GM21423 (cell line): ENCODE measurements around the gene ELMOD3.

ENCODE experiments used
- ATAC-seq: cut with Tn5 transposase; IDR thresholded peaks from one replicate; pipeline ENCODE4 v1.9.1; 2021; ENCODE audit warnings: mild to moderate bottlenecking, moderate library complexity; ENCODE audit not compliant: unreplicated experiment

Gene ELMOD3

GRCh38 chr2:85422072-85422457 lies 67.5 kb downstream of the ELMOD3 start:
- ATAC-seq: no peak

- no peak for ATAC-seq
Observed at GRCh38 chr2:85423525-85423924, 69.0 kb downstream of the ELMOD3 start.

GRCh38 chr2:85425588-85425987 lies 71.0 kb downstream of the ELMOD3 start:
- ATAC-seq: no peak

- ATAC-seq: no peak
Observed at GRCh38 chr2:85427300-85427835, 72.8 kb downstream of the ELMOD3 start.

DNA sequence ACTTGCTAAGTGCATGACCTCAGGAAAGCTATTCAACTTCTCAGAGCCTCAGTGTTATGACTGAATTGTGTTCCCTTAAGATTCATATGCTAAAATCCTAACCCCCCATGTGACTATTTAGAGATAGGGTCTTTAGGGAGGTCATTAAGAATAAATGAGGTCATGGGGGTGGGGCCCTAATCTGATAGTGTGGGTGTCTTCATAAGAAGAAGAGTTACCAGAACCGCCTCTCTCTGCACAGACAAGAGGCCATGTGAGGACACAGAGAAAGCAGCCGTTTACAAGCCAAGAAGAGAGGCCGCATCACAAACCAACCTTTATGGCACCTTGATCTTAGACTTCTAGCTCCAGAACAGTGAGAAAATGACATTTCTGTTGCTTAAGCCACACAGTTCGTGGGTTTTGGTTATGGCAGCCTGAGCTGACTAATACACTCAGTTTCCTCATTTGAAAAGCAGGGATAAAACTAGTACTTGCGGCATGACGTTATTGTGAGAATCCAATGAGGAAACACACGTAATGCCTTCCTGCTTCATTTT lies 73.8 kb downstream of the ELMOD3 start:
- ATAC-seq: no peak

DNA sequence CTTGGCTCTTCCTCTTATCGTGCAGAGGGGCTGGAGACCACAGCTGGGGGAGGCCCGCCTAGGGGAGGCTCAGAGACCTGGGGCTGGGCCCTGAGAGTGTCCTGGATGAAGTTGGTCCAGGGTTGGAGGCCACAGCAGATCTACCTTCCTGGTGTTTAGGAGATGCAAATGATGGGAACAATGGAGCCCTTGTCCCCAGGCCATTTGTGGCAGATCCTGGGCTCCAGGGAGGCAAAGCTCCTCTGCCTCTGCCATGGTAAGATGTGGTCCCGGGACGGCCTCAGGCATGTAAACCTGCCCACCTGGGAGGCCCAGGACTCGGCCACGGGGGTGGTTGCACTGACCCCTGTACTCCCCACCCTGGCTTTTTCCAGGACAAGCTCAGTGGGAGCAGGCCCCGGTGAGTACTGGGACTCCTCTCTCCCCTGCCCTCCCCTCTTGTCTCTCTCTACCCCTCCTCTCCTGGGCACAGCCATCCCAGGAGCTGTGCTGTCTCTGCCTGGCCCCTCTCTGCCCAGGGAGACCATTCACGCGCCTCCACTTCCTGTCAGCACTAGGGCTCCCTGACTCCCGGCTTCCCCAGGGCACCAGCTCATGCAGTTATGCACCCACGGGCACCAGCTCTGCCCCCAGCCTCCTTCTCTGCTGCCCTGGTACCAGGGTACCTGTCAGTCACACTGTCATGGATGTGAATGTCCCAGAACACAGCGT lies 74.8 kb downstream of the ELMOD3 start:
- ATAC-seq: no peak

DNA sequence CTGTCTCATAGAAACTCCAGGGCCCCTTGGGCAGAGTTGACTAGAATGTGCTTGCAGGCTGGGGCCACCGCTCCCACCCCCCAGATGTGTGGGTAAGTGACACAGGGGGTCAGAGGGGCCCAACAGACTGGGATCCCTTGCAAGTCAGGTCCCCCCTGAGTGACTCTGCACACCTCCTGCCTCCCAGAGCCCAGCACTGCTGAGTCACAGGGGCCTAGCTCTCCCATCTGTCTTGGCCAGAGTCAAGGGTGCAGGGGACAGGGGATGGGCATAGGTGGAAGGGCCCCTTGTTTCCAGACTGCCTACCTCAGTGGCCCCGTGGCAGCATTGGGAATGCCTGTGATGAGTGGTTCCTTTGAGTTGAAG lies 75.3 kb downstream of the ELMOD3 start:
- no peak for ATAC-seq

GRCh38 chr2:85430752-85431569 lies 76.4 kb downstream of the ELMOD3 start:
- no peak for ATAC-seq

DNA sequence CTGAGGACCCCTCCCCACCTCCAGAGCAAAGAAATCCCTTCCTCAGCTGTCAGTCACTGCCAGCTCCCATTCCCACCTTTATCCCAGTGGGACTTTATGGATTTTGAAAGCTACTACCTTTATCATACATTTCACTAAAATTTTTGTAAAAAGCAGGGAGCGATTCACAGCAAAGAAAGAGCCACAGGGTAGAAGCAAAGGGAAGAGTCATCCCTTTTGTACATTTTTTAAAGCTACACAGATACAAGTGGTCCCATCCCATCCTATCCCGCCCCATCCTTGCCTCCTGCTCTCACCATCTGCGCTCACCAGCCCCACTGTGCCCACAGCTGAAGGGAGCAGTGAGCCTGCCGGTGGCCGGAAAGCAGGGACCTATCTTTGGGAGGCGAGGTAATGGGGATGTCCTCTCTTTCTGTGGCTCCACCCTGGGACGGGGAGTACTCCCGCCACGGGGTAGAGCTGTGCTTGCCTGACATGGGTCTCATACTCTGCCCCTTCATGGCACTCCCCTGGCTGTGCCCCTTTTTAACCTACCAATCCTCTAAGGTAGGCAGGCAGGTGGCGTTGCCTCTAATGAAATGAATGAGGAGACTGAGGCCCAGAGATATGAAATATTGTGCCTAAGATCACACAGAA lies 77.1 kb downstream of the ELMOD3 start:
- ATAC-seq: no peak

DNA sequence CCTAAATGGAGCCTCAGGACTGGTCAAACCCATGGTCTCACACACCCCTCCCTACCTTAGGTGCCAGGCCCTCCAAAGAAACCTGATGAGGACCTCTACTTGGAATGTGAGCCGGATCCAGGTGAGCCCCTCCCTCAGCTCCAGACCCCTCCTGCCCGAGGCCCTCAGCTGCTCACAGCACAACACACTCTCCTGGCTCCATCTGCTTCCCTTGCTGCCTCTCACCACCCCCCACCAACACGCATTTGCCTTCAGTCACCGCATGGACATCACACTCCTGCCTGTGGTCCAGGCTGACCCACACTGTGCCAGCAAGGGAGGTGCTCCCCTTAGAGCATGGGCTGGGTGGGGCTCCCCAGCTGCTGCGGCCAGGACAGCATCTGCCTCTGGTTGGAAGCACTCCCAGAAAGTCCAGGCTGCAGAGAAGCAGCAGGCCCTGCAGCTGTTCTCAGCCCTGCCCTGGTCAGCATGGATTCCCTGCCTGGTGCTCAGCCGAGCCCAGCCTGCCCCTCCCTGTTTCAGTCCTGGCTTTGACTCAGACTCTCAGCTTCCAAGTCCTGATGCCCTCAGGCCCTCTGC lies 79.0 kb downstream of the ELMOD3 start:
- no peak for ATAC-seq

GRCh38 chr2:85434696-85435095 lies 80.1 kb downstream of the ELMOD3 start:
- ATAC-seq: no peak

DNA sequence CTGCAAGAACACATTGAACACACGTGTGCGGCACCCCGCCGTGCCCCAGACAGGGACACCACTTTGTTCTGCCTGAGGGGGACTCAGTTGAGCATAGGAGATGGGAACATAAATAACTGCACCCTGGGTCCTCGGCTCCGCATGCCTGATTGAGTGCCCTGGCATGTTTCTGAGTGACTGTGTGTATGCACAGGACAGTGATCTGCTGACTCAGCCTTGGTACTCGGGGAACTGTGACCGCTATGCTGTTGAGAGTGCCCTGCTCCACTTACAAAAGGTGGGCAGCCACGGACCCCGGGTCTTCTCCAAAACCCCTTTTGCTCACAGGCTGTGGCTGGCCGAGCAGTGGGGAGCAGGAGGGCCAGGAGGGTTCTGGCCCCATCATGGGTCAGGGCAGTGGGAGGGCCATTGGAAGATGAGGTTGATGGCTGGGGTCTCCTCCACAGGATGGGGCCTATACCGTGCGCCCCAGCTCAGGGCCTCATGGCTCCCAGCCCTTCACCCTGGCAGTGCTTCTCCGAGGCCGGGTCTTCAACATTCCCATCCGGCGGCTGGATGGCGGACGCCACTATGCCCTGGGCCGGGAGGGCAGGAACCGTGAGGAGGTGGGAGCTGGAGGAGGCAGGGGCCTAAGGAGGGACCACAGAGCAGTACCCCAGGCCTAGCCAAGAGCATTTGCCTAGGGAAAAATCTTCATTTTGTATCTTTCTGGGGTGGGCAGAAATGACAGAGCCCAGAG lies 80.8 kb downstream of the ELMOD3 start:
- no peak for ATAC-seq

DNA sequence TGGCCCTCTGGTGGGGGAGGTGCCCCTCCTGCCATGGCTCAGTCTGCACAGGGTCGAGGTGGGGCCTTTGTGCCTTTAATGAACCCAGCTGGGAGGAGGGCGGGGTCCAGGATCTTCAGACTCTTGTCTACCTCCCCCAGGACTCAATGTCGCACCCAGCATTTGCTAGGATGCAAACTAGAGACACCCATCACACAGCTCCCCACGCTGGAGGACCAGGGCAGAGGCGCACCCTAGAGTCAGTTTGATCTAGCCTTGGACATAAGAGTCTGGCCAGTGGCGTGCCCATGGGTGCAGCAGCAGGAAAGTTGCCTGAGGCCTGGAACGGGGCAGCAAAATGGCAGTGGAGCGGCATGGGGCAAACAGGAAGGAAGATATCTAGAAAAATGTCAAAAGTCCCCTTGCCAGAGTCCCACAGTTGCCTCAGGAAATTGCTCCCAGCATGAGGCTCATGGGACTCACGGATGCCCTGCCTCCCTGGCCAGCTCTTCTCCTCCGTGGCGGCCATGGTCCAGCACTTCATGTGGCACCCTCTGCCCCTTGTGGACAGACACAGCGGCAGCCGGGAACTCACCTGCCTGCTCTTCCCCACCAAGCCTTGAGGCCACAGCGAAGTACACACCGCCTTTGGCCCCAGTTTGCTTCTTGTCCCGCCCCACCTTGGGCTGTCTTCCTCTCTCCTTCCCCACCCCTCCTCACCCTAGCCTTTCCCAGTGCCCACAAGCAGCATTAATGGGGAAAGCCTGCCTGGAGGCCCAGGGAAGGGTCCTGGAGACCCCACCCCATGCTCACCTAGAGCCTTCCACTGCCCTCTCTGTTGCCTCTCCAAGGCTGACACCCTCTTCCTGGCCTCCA lies 81.6 kb downstream of the ELMOD3 start:
- no peak for ATAC-seq

DNA sequence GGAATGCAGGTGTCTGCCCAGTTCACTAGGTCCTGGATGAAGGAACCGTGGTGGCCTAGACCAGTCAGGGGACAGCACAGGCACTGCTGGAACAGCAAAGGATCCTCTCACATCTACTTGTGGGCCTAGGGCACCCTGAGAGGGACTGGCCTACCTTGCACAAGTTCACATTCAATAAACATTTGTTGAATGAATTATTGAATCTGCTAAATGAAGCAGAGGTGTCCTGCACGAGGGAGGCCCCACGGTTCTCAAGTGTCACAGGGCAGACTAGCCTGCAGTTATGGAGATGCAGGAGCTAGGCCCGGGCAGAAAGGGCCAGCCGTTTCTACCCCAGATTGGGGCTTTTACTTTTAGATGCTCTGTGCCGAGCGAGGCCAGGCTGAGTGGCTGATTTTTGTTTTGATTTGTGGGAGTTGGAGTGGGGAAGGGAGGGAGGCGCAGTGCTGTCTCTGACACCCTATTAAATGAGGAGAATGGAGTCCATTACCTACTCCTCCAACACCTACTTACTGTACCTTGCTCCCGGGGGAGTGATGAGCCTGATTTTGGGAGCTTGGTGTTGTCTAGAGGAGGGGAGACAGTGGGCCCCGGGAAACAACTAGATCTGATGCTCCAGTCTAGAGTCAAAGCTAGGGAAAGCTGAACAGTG lies 82.4 kb downstream of the ELMOD3 start:
- ATAC-seq: no peak

- ATAC-seq: peak; percentile 86
Observed at GRCh38 chr2:85437488-85438200, 83.1 kb downstream of the ELMOD3 start.

DNA sequence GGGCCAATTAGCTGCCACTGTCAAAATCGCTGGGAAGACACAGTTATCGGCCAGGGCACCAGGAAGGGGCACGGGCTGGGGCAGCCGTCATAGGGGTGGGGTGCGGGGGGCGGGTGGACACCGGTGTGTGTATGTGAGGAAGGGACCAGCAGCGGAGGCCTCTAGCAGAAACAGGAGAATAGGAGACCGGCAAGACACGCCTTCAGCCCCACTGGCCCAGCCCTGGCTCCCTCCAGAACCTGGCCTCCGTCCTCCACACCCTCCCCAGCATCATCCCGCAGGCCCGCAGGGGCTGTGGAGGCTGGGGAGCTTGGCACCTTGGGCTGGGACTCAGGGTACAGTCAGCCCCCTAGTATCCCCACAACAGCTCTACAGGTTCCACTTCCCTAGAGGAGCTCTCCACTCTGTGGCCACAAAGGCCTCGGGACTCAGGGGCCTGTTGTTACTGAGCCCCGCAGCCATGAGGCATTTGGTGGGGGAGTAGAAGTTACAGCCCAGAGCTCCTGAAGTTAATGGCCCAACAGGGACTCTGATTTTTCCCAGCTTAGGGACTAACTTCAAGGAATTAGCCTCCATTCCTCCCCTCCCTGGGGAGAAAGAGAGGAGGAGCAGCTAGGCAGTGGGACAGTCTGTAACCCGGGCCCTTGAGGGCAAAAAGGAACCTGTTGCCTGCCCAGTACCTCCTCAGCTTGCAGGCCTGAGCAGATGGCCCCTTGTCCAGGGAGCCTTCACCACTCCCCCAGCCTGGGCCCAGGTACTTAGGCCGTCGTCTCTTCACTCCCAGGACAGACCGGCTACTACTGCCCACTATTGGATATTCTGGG lies 83.8 kb downstream of the ELMOD3 start:
- ATAC-seq: no peak

DNA sequence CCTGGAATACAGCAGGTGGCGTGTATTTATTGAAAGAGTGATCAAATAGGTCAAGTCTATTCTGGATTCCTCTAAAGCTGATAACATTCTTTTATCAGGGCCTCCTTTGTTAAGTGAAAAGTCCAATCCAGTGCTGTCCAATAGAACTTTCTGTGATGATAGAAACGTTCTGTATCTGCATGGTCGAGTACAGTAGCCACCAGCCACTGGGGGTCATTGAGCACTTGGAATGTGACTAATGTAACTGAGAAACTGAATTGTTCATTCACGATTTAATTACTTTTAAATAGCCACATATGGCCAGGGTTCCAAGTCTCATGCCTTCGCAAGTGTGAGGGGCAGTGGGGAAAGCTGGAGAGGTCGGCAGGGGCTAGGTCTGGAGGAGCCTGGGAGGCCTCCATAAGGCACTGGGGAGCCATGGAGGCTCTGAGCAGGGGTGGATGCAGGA lies 84.5 kb downstream of the ELMOD3 start:
- ATAC-seq: no peak
